GM21737 (cell line): ENCODE data around the gene SGPP2.
A peak's percentile ranks its signal among the peaks of the same experiment; 100 is the strongest.
"Not testable (repeated sequence)": the region's sequence is repeated elsewhere in the genome, so short reads cannot be mapped to it uniquely, and the experiment has no call there.

ENCODE experiments used
- ATAC-seq: cut with Tn5 transposase; IDR thresholded peaks from one replicate; pipeline ENCODE4 v1.9.1; 2021; ENCODE audit warnings: mild to moderate bottlenecking, moderate library complexity; ENCODE audit not compliant: unreplicated experiment

Gene SGPP2, protein sequence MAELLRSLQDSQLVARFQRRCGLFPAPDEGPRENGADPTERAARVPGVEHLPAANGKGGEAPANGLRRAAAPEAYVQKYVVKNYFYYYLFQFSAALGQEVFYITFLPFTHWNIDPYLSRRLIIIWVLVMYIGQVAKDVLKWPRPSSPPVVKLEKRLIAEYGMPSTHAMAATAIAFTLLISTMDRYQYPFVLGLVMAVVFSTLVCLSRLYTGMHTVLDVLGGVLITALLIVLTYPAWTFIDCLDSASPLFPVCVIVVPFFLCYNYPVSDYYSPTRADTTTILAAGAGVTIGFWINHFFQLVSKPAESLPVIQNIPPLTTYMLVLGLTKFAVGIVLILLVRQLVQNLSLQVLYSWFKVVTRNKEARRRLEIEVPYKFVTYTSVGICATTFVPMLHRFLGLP

GRCh38 chr2:222424276-222424728 lies at the start of gene SGPP2:
Gene SGPP2 (plus strand): TSS chr2:222424543. CDS start chr2:222424603, 60 bp downstream.
- ATAC-seq: peak; percentile 30

GRCh38 chr2:222375798-222376197 lies 48.5 kb upstream of the SGPP2 start:
- ATAC-seq: no peak

- no peak for ATAC-seq
Measured at GRCh38 chr2:222380456-222380855, 43.9 kb upstream of the SGPP2 start.

GRCh38 chr2:222381566-222381965 lies 42.8 kb upstream of the SGPP2 start:
- no peak for ATAC-seq

DNA sequence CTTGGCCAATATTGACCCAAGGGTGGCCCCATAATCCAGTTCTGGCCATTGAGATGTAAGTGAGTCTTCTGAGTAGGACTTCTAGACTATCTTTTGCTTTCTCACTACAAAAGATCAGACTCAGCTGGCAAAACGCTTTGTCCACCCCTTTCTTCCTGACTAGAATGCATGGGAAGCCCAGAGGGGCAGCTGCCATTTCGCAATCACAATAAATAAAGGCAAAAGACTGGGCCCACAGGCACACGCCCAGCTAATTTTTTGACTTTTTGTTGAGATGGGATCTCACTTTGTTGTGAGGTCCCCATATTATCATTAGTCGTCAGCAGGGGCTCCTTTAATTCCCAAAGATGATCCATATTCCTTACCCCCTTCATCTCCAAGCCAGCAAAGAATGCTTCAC lies 41.1 kb upstream of the SGPP2 start:
- no peak for ATAC-seq

DNA sequence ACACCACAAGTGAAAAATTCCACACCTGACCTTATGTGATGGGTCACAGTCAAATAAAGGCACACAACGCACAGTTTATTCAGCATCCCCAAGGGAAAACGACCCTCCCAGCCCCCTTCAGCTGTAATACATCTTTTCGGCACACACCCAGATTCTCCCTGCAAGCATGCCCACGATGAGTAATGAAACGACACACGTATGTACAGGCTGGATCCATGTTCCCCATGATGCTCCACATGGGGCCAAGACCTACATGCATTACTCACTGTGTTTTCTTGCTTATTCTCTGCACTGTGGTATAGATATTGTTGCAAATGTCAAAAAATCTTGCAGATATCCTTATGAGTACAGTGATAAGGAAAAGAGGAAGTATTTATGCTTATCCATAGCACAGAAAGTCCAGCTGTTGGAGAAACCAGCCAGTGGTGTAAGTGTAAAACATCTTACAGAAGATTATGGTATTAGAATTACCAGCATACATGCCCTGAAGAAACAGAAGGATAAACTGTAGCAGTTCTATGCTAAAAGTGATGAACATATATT lies 32.5 kb upstream of the SGPP2 start:
- ATAC-seq: no peak

GRCh38 chr2:222393733-222394267 lies 30.5 kb upstream of the SGPP2 start:
- no peak for ATAC-seq

DNA sequence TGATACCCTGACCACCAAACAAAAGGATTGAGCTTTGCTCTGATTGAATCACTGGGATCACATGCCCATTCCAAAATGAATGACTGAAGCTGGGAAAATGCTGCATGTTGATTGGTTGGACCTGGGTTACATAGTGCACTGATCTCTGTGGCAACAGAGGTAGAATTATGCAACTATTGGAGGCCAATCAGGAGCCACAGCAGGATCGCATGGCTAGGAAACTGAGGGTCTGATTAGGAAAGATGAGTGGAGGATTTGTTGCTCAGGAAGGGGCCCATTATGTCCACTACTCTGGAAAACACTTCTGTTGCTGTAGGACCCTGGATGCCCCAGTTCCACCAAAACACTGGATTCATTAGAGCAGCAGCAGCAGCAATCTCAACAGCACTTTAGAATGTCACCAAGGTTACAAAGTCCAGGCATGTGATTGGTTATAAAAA lies 25.9 kb upstream of the SGPP2 start:
- ATAC-seq: no peak

- ATAC-seq: no peak
Measured at GRCh38 chr2:222399038-222399783, 25.1 kb upstream of the SGPP2 start.

GRCh38 chr2:222404151-222404905 lies 20.0 kb upstream of the SGPP2 start:
- no peak for ATAC-seq

DNA sequence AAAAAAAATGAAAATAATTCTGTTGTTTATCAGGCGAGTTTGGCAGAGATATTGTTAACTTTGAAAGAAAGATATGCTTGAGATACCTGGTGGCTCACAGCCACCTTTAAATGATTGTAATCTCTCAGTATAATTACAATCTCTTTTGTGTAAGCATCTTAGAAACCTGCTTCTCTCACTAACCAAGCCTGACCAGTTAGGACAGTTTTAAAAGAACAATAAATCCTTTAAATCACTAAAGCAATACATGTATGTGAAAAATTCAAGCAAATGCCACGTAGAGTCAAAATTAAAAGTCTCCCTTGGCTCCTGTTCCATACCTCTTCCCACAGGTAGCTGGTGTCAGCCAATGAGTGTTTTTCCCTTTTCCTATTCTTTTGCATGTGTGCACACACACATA lies 15.7 kb upstream of the SGPP2 start:
- ATAC-seq: no peak

DNA sequence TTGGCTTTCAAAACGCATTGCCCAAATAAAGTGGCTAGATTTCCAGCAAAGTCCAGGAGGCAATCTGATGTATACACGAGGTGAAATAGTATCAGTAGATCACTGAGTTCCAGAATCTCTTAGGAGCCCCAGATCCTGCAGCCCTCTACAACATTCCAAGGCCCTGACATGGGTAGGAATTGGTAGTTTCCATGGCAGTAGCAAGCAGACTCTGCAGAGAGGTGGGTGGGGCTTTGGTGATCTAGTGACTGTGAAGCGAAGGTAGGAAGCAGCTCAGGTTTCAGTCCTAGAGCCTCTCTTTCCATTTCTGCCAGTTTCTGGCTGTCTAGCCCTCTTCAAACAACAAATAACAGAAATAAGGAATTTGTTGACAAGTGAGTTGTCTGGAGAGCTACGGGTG lies 13.8 kb upstream of the SGPP2 start:
- no peak for ATAC-seq

- not testable (repeated sequence) for ATAC-seq
Measured at GRCh38 chr2:222412334-222412733, 12.0 kb upstream of the SGPP2 start.

DNA sequence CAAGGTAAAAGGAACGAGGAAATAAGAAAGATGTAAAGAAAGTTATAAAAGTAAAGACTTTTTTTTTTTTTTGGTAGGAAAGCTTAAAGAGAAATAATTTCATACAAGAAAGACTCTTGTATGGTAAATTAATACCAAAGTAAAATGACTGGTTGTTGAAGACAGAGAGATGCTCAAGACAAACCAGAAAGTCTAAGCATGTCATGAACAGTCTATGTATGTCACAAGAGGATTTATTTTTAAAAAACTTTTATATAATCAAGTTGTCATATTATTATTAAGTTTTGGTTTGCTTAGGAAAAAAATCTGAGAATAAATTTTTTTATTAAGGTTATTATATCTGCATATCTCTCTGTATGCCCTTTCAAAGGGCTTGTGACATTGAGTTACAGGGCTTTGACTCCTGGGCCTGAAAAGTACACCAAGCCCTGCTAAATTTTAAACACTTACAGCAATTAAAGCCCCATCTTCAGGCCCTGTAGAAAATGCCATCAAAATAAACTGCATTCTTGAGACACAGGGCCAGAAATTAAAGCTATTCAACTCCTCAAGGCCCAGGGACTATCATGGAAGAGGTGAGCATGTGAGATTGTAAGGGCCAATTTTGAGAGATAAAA lies 10.9 kb upstream of the SGPP2 start:
- ATAC-seq: no peak

GRCh38 chr2:222418739-222419138 lies 5.6 kb upstream of the SGPP2 start:
- no peak for ATAC-seq

- ATAC-seq: no peak
Measured at GRCh38 chr2:222420508-222420907, 3.8 kb upstream of the SGPP2 start.

DNA sequence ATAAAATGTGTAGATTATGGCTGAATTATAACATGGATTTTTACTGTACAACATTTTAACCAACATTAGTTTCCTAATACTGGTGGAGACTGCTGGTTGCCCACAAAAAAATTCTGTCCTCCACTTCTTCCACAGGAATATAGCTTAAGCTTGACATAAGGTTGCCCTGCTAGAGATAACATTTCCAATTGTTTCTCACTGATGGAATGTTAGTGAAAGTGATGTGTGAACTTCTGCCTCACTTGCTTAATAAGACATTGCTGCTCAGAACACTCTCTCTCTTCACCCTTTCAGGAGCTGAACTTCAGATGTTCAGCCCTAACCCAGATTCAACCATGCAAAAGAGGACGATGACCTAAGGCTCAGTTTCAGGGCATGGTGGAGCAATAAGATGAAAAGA lies 2.7 kb upstream of the SGPP2 start:
- ATAC-seq: no peak

- no peak for ATAC-seq
Measured at GRCh38 chr2:222423186-222423585, 1.2 kb upstream of the SGPP2 start.

- peak; percentile 22 for ATAC-seq
Measured at GRCh38 chr2:222423632-222424275, 589 bp upstream of the SGPP2 start.
